Activated CD4-positive, CD25-positive, alpha-beta regulatory T cell treated with anti-CD3 and anti-CD28 coated beads, Interleukin-2, amount 50 U/mL, for 24 hours (primary cell): ENCODE results near the gene RELT.

Source experiments
- ATAC-seq, 2 donors: fragments of 150-1000 bp; cut with Tn5 transposase; one replicate each; pipeline ENCODE4 v1.10.0; 2021; ENCODE audit warnings: mild to moderate bottlenecking in 1 of 2, moderate library complexity in 1 of 2

RELT gene

GRCh38 chr11:73392108-73393010 lies 16.2 kb downstream of the RELT start:
- no peak for ATAC-seq

GRCh38 chr11:73393011-73393380 lies 16.8 kb downstream of the RELT start:
- no peak for ATAC-seq

- ATAC-seq, result peak; percentile 64 to 72
Observed at GRCh38 chr11:73393479-73394415, 17.5 kb downstream of the RELT start.

GRCh38 chr11:73394416-73395296 lies 18.5 kb downstream of the RELT start:
- no peak for ATAC-seq

GRCh38 chr11:73395297-73396208 lies 19.4 kb downstream of the RELT start:
- no peak for ATAC-seq

GRCh38 chr11:73396251-73396930 lies 20.2 kb downstream of the RELT start:
- ATAC-seq, result no peak

- ATAC-seq, result no peak
Observed at GRCh38 chr11:73396985-73397384, 20.8 kb downstream of the RELT start.

GRCh38 chr11:73397468-73398131 lies 21.4 kb downstream of the RELT start:
- ATAC-seq, result no peak

GRCh38 chr11:73398132-73398526 lies 21.9 kb downstream of the RELT start:
- ATAC-seq, result no peak

GRCh38 chr11:73398721-73399120 lies 22.5 kb downstream of the RELT start:
- no peak for ATAC-seq

- no peak for ATAC-seq
Observed at GRCh38 chr11:73399159-73399590, 23.0 kb downstream of the RELT start.

GRCh38 chr11:73399636-73400035 lies 23.4 kb downstream of the RELT start:
- no peak for ATAC-seq

GRCh38 chr11:73400293-73400692 lies 24.1 kb downstream of the RELT start:
- no peak for ATAC-seq

- ATAC-seq, result no peak
Observed at GRCh38 chr11:73401217-73401923, 25.2 kb downstream of the RELT start.

GRCh38 chr11:73401924-73402833 lies 26.0 kb downstream of the RELT start:
- no peak for ATAC-seq

- peak in 1 of 2 donors; percentile 27 for ATAC-seq
Observed at GRCh38 chr11:73402834-73403185, 26.6 kb downstream of the RELT start.

GRCh38 chr11:73403541-73403940 lies 27.3 kb downstream of the RELT start:
- ATAC-seq, result no peak

- ATAC-seq, result no peak
Observed at GRCh38 chr11:73404048-73404447, 27.8 kb downstream of the RELT start.
